ENCODE data around the gene ACTR3. TPM values are rescaled to one million over a fixed set of nuclear protein-coding genes. Genes with fewer than 3 reads are reported as not detected.

ACTR3 gene
- total RNA-seq, 1 experiment from 2014 or later: 180 TPM

- WGBS (ENCODE audit: extremely low coverage, insufficient read length, low lambda C conversion rate): no CpG with 5 or more reads among the region's 3 CpGs
- no peak overlapping the region for H2AFZ ChIP-seq (ENCODE audit: low read length)
- no peak overlapping the region for H2BK20ac ChIP-seq (ENCODE audit: low read depth, low read length, poor library complexity, severe bottlenecking)
- H3K9ac ChIP-seq (ENCODE audit: extremely low read depth, insufficient read length, low read length): no peak overlapping the region
- Mint-ChIP-seq H3K36me3 (ENCODE audit: insufficient read depth in 1 of 3, low read depth in 3 of 3) (no peaks in the 10 kb centered on the region; a peak in 1 of 7 replicates), H3K9me3 (no peaks in the 10 kb centered on the region), H3K4me1 (peaks cover 6 to 12% of the 10 kb centered on the region in 2 experiments), H3K4me3 (no peak overlapping the region), H3K27me3 (ENCODE audit: low read depth) (peaks cover 14% of the 10 kb centered on the region), H3K27ac (no peak overlapping the region)
- no peak overlapping the region for H2BK15ac ChIP-seq (ENCODE audit: low read depth, low read length)
- no peak overlapping the region for H2AK5ac ChIP-seq (ENCODE audit: insufficient read length, low read length)
- H3K23ac ChIP-seq (ENCODE audit: insufficient read length, low read depth, low read length): no peak overlapping the region
- H3K4me2 ChIP-seq (ENCODE audit: insufficient read depth, insufficient read length, low read length): no peak overlapping the region
- H3K27me3 ChIP-seq (ENCODE audit: insufficient read depth, low read length): no peaks in the 10 kb centered on the region
- no peak overlapping the region for H3T11ph ChIP-seq (ENCODE audit: low read length)
- H3K18ac ChIP-seq (ENCODE audit: insufficient read length, low read depth, low read length): no peak overlapping the region
- H2BK5ac ChIP-seq (ENCODE audit: insufficient read length, low read length): no peak overlapping the region
- no peak for DNase-seq
- no peak overlapping the region for H4K5ac ChIP-seq (ENCODE audit: insufficient read length, low read depth, low read length)
- H4K8ac ChIP-seq (replicated peaks; ENCODE audit: insufficient read length, low read depth, low read length): no peak overlapping the region
- H3K27ac ChIP-seq (ENCODE audit: insufficient read length, low read depth, low read length): no peak overlapping the region
- no peaks in the 10 kb centered on the region for H4K20me1 ChIP-seq (ENCODE audit: control insufficient read depth, insufficient read depth, insufficient read length)
- no peaks in the 10 kb centered on the region for H3K9me3 ChIP-seq (ENCODE audit: control insufficient read depth, low read depth, low read length)
- no peaks in the 10 kb centered on the region for H3K79me2 ChIP-seq (ENCODE audit: insufficient read depth, low read length)
- no peak for TF ChIP-seq CTCF (conservative IDR thresholded peaks at IDR 0.05)
- H4K91ac ChIP-seq (ENCODE audit: insufficient read length, low read depth, low read length): no peak overlapping the region
- no peak overlapping the region for H3K14ac ChIP-seq (ENCODE audit: insufficient read depth, low read length)
- H2BK120ac ChIP-seq (ENCODE audit: low read depth, low read length, poor library complexity, severe bottlenecking): no peak overlapping the region
- H3K4ac ChIP-seq (ENCODE audit: low read depth, low read length): no peak overlapping the region
- no peaks in the 10 kb centered on the region for H3K23me2 ChIP-seq (ENCODE audit: insufficient read length, low read depth, low read length, poor library complexity, severe bottlenecking)
- no peak overlapping the region for H3K56ac ChIP-seq (ENCODE audit: insufficient read length, low read depth, low read length)
- H3K79me1 ChIP-seq (ENCODE audit: insufficient read depth, low read depth, low read length, poor library complexity, severe bottlenecking): no peaks in the 10 kb centered on the region
- H3K4me1 ChIP-seq (ENCODE audit: insufficient read depth, low read length): no peaks in the 10 kb centered on the region
- no peak overlapping the region for H2BK12ac ChIP-seq (ENCODE audit: insufficient read length, low read depth, low read length)
Measured at GRCh38 chr2:113879457-113879856, 10.4 kb upstream of the ACTR3 start.
